Measurements from ENCODE around the gene ZNF688. TPM values are rescaled to one million over a fixed set of nuclear protein-coding genes. Genes with fewer than 3 reads are reported as not detected.

ZNF688 gene
- total and polyA plus RNA-seq, 9 of the 15 experiments (the other 6 are each of a cell fraction or from before 2014, with no cell fraction given): 0.48 to 12.9 (median 4.5) TPM

- TF ChIP-seq, protein P1, sequence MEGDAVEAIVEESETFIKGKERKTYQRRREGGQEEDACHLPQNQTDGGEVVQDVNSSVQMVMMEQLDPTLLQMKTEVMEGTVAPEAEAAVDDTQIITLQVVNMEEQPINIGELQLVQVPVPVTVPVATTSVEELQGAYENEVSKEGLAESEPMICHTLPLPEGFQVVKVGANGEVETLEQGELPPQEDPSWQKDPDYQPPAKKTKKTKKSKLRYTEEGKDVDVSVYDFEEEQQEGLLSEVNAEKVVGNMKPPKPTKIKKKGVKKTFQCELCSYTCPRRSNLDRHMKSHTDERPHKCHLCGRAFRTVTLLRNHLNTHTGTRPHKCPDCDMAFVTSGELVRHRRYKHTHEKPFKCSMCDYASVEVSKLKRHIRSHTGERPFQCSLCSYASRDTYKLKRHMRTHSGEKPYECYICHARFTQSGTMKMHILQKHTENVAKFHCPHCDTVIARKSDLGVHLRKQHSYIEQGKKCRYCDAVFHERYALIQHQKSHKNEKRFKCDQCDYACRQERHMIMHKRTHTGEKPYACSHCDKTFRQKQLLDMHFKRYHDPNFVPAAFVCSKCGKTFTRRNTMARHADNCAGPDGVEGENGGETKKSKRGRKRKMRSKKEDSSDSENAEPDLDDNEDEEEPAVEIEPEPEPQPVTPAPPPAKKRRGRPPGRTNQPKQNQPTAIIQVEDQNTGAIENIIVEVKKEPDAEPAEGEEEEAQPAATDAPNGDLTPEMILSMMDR (IDR thresholded peaks at IDR 0.05 in 2 of 3, conservative IDR thresholded peaks at IDR 0.05 in 1 of 3; ENCODE audit: insufficient read depth in 2 of 3, low read depth in 1 of 3, low read length in 3 of 3): 0 out of 6 replicates have a peak, but pooled peaks of 1 of the 3 experiments have one; percentile 4
- TF ChIP-seq SIX5 (IDR thresholded peaks at IDR 0.05; ENCODE audit: borderline replicate concordance in 1 of 2, insufficient read depth in 1 of 2, low read depth in 1 of 2, low read length in 2 of 2) (peak; percentile 63 to 70; a peak in 3 of 4 replicates), RAD21 (CRISPR knock-in tag; conservative IDR thresholded peaks at IDR 0.05 in 1 of 2, IDR thresholded peaks at IDR 0.05 in 1 of 2) (peak in 1 of 2 experiments; percentile 9; a peak in 1 of 4 replicates), CREB1 (IDR thresholded peaks at IDR 0.05) (peak; percentile 52; the same call in 1 of the 2 replicates), CREB1 (CRISPR knock-in tag; IDR thresholded peaks at IDR 0.05) (no peak; the same call in 1 of the 2 replicates), YBX1 (IDR thresholded peaks at IDR 0.05) (no peak), PBX2 (CRISPR knock-in tag; IDR thresholded peaks at IDR 0.05; ENCODE audit: low read depth) (no peak), PBX2 (tag; conservative IDR thresholded peaks at IDR 0.05; ENCODE audit: low read depth) (peak; percentile 45), XRCC3 (IDR thresholded peaks at IDR 0.05) (no peak), HDAC3 (IDR thresholded peaks at IDR 0.05; ENCODE audit: borderline replicate concordance, partially characterized antibody) (no peak), ZFX (CRISPR knock-in tag; IDR thresholded peaks at IDR 0.05) (peak; percentile 86), DACH1 (IDR thresholded peaks at IDR 0.05; ENCODE audit: partially characterized antibody) (peak; percentile 33), PHTF2 (CRISPR knock-in tag; IDR thresholded peaks at IDR 0.05) (no peak), CREM (IDR thresholded peaks at IDR 0.05; ENCODE audit: low read depth) (peak; percentile 86), ESRRB (CRISPR knock-in tag; IDR thresholded peaks at IDR 0.05; ENCODE audit: borderline replicate concordance) (no peak), KLF13 (tag; IDR thresholded peaks at IDR 0.05; ENCODE audit: borderline replicate concordance, low read depth) (0 out of 2 replicates have a peak, but pooled peaks have one; percentile 42), C11orf30 (IDR thresholded peaks at IDR 0.05; ENCODE audit: low read depth) (peak; percentile 73), FOS (IDR thresholded peaks at IDR 0.05; ENCODE audit: extremely low read depth, insufficient read length) (peak; percentile 77)
- TF ChIP-seq, protein P2, sequence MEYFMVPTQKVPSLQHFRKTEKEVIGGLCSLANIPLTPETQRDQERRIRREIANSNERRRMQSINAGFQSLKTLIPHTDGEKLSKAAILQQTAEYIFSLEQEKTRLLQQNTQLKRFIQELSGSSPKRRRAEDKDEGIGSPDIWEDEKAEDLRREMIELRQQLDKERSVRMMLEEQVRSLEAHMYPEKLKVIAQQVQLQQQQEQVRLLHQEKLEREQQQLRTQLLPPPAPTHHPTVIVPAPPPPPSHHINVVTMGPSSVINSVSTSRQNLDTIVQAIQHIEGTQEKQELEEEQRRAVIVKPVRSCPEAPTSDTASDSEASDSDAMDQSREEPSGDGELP (CRISPR knock-in tag; IDR thresholded peaks at IDR 0.05; ENCODE audit: borderline replicate concordance): peak; percentile 85
- TF ChIP-seq, protein P3, sequence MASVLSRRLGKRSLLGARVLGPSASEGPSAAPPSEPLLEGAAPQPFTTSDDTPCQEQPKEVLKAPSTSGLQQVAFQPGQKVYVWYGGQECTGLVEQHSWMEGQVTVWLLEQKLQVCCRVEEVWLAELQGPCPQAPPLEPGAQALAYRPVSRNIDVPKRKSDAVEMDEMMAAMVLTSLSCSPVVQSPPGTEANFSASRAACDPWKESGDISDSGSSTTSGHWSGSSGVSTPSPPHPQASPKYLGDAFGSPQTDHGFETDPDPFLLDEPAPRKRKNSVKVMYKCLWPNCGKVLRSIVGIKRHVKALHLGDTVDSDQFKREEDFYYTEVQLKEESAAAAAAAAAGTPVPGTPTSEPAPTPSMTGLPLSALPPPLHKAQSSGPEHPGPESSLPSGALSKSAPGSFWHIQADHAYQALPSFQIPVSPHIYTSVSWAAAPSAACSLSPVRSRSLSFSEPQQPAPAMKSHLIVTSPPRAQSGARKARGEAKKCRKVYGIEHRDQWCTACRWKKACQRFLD (CRISPR knock-in tag; IDR thresholded peaks at IDR 0.05): peak; percentile 69; the same call in 1 of the 2 replicates
These were observed at the start of gene ZNF688 (continued) for GRCh38 chr16:30571445-30572322.
